Lower lobe of right lung (tissue), 2 donors: ENCODE data around the gene ATP2B3. TPM values are rescaled to one million over a fixed set of nuclear protein-coding genes. Genes with fewer than 3 reads are reported as not detected.
"Not testable (repeated sequence)": the region's sequence is repeated elsewhere in the genome, so short reads cannot be mapped to it uniquely, and the experiment has no call there.

Experiments used
- ATAC-seq, 2 donors: fragments of 200-7000 bp; cut with Tn5 transposase; one replicate each; pipeline ENCODE4 v1.9.1; 2020 to 2022; ENCODE audit warnings: mild to moderate bottlenecking in 2 of 2, moderate library complexity in 2 of 2
- DNase-seq: peaks from one replicate; pipeline ENCODE4 v3.0.0-alpha.2; 2020
- H3K27ac ChIP-seq: fragments of 200-600 bp; one replicate; pipeline ENCODE4 v1.8.0; 2022
- H3K27me3 ChIP-seq: fragments of 200-600 bp; one replicate; pipeline ENCODE4 v1.8.0; 2022; ENCODE audit warnings: low read depth
- H3K36me3 ChIP-seq: fragments of 200-600 bp; one replicate; pipeline ENCODE4 v1.8.0; 2022; ENCODE audit warnings: mild to moderate bottlenecking
- H3K4me1 ChIP-seq: fragments of 200-600 bp; one replicate; pipeline ENCODE4 v1.8.0; 2022
- H3K4me3 ChIP-seq: fragments of 200-600 bp; one replicate; pipeline ENCODE4 v1.8.0; 2022; ENCODE audit warnings: mild to moderate bottlenecking
- H3K9me3 ChIP-seq: fragments of 200-600 bp; one replicate; pipeline ENCODE4 v1.8.0; 2022
- CTCF ChIP-seq: fragments of 200-600 bp; IDR thresholded peaks from one replicate; pipeline ENCODE4 v1.8.0; 2022; ENCODE audit warnings: antibody characterized with exemption, mild to moderate bottlenecking
- intact Hi-C: fragments of 100-400 bp; cut with DNase I; formaldehyde crosslinking; loops from one replicate; pipeline ENCODE4 v1.11.0; 2022
- total RNA-seq: library from RNA; stranded (reverse); fragmentation: NEBNext Ultra II Directional; extraction: Animal tissue kit (Norgen Biotek cat#: 25700); gene quantifications from one replicate; pipeline ENCODE4 v1.2.1, GENCODE V29; 2021
- donor health status: DM: no; HTN: yes; CAD: no; lungs with severe emphysema.

Gene ATP2B3
- total RNA-seq, 1 donor from 2014 or later, result not detected

GRCh38 chrX:153603131-153603656, 85.8 kb downstream of the ATP2B3 start:
- H3K36me3 ChIP-seq, result no peaks in the 10 kb centered on the region
- H3K4me1 ChIP-seq, result peaks cover 5% of the 10 kb centered on the region
- H3K4me3 ChIP-seq, result no peak overlapping the region
- H3K9me3 ChIP-seq, result no peaks in the 10 kb centered on the region
- no peak overlapping the region for H3K27ac ChIP-seq
- no peak for TF ChIP-seq CTCF
- intact Hi-C loops, result no loop called here
- H3K27me3 ChIP-seq, result no peaks in the 10 kb centered on the region
- no peak for DNase-seq
- ATAC-seq, result no peak

- H3K27ac ChIP-seq, H3K4me1 ChIP-seq, ATAC-seq, DNase-seq, H3K4me3 ChIP-seq, H3K9me3 ChIP-seq, H3K27me3 ChIP-seq, H3K36me3 ChIP-seq, intact Hi-C loops: not testable (repeated sequence)
Observed at GRCh38 chrX:153604666-153605380, 87.4 kb downstream of the ATP2B3 start.

- no peaks in the 10 kb centered on the region for H3K9me3 ChIP-seq
- H3K27me3 ChIP-seq, result no peaks in the 10 kb centered on the region
- ATAC-seq (no peak), DNase-seq (no peak)
- no peak overlapping the region for H3K4me3 ChIP-seq
- intact Hi-C loops, result no loop called here
- H3K4me1 ChIP-seq, result no peaks in the 10 kb centered on the region
- no peak overlapping the region for H3K27ac ChIP-seq
- no peaks in the 10 kb centered on the region for H3K36me3 ChIP-seq
- no peak for TF ChIP-seq CTCF
Observed at GRCh38 chrX:153606503-153606902, 89.1 kb downstream of the ATP2B3 start.

- no peaks in the 10 kb centered on the region for H3K4me1 ChIP-seq
- DNase-seq (no peak), ATAC-seq (peak in 1 of 2 donors; percentile 45)
- intact Hi-C loops, result no loop called here
- no peaks in the 10 kb centered on the region for H3K9me3 ChIP-seq
- no peak for TF ChIP-seq CTCF
- no peaks in the 10 kb centered on the region for H3K36me3 ChIP-seq
- H3K27me3 ChIP-seq, result no peaks in the 10 kb centered on the region
- H3K27ac ChIP-seq, result no peak overlapping the region
- H3K4me3 ChIP-seq, result no peak overlapping the region
Observed at GRCh38 chrX:153608376-153608775, 90.9 kb downstream of the ATP2B3 start.

GRCh38 chrX:153608806-153609205, 91.4 kb downstream of the ATP2B3 start:
- Histone ChIP-seq H3K4me1 (no peaks in the 10 kb centered on the region), H3K4me3 (no peak overlapping the region)

More at GRCh38 chrX:153608806-153609205, 91.4 kb downstream of the ATP2B3 start:
- ATAC-seq, result no peak
- intact Hi-C loops, result no loop called here
- Histone ChIP-seq H3K27me3 (no peaks in the 10 kb centered on the region), H3K27ac (no peak overlapping the region), H3K9me3 (no peaks in the 10 kb centered on the region), H3K36me3 (no peaks in the 10 kb centered on the region)
- TF ChIP-seq CTCF, result no peak
- no peak for DNase-seq
